KOPT-K1 (cell line): ENCODE data around the gene ACADSB.

Experiments used
- H3K27ac ChIP-seq: fragments of 200-600 bp; sonication (generic); 2 replicates; pipeline ENCODE4 v1.5.1; 2016; ENCODE audit warnings: antibody characterized with exemption, mild to moderate bottlenecking, low read depth, low read length; ENCODE audit not compliant: poor library complexity, severe bottlenecking
- H3K36me3 ChIP-seq: fragments of 200-600 bp; sonication (generic); 2 replicates; pipeline ENCODE4 v1.5.1; 2017; ENCODE audit warnings: antibody characterized with exemption, mild to moderate bottlenecking, low read length, moderate library complexity; ENCODE audit not compliant: insufficient read depth
- H3K9me3 ChIP-seq: fragments of 200-600 bp; sonication (generic); 2 replicates; pipeline ENCODE4 v1.5.1; 2017; ENCODE audit warnings: antibody characterized with exemption, low read length, mild to moderate bottlenecking; ENCODE audit not compliant: insufficient read depth, poor library complexity, severe bottlenecking

Gene ACADSB

GRCh38 chr10:123087348-123087747, 78.5 kb downstream of the ACADSB start:
- Histone ChIP-seq H3K36me3 (no peaks in the 10 kb centered on the region), H3K27ac (no peak overlapping the region), H3K9me3 (no peaks in the 10 kb centered on the region)

- Histone ChIP-seq H3K27ac (no peak overlapping the region), H3K9me3 (no peaks in the 10 kb centered on the region), H3K36me3 (no peaks in the 10 kb centered on the region)
These were observed 79.0 kb downstream of the ACADSB start for GRCh38 chr10:123087786-123088185.

- H3K9me3 ChIP-seq: no peaks in the 10 kb centered on the region
- no peaks in the 10 kb centered on the region for H3K36me3 ChIP-seq
- H3K27ac ChIP-seq: no peak overlapping the region
These were observed 84.0 kb downstream of the ACADSB start for GRCh38 chr10:123092635-123093414.

GRCh38 chr10:123093489-123093888, 84.7 kb downstream of the ACADSB start:
- H3K27ac ChIP-seq: no peak overlapping the region
- no peaks in the 10 kb centered on the region for H3K36me3 ChIP-seq

GRCh38 chr10:123096452-123096851, 87.6 kb downstream of the ACADSB start:
- no peaks in the 10 kb centered on the region for H3K36me3 ChIP-seq
- no peaks in the 10 kb centered on the region for H3K9me3 ChIP-seq
- no peak overlapping the region for H3K27ac ChIP-seq

More at GRCh38 chr10:123093489-123093888, 84.7 kb downstream of the ACADSB start:
- no peaks in the 10 kb centered on the region for H3K9me3 ChIP-seq

- Histone ChIP-seq H3K9me3 (no peaks in the 10 kb centered on the region), H3K27ac (no peak overlapping the region), H3K36me3 (no peaks in the 10 kb centered on the region)
These were observed 88.2 kb downstream of the ACADSB start for GRCh38 chr10:123097039-123097438.

- no peak overlapping the region for H3K27ac ChIP-seq
These were observed 91.4 kb downstream of the ACADSB start for GRCh38 chr10:123100030-123100762.

GRCh38 chr10:123101872-123102271, 93.1 kb downstream of the ACADSB start:
- no peaks in the 10 kb centered on the region for H3K36me3 ChIP-seq
- no peak overlapping the region for H3K27ac ChIP-seq
- H3K9me3 ChIP-seq: no peaks in the 10 kb centered on the region

More at GRCh38 chr10:123100030-123100762, 91.4 kb downstream of the ACADSB start:
- H3K9me3 ChIP-seq: no peaks in the 10 kb centered on the region
- H3K36me3 ChIP-seq: no peaks in the 10 kb centered on the region

- Histone ChIP-seq H3K9me3 (no peaks in the 10 kb centered on the region), H3K36me3 (no peaks in the 10 kb centered on the region), H3K27ac (no peak overlapping the region)
These were observed 93.9 kb downstream of the ACADSB start for GRCh38 chr10:123102673-123103072.

- no peaks in the 10 kb centered on the region for H3K36me3 ChIP-seq
- H3K9me3 ChIP-seq: no peaks in the 10 kb centered on the region
- no peak overlapping the region for H3K27ac ChIP-seq
These were observed 95.1 kb downstream of the ACADSB start for GRCh38 chr10:123103944-123104343.
